H1 (cell line): ENCODE results near the gene SYNPO2L. TPM values are rescaled to one million over a fixed set of nuclear protein-coding genes. Genes with fewer than 3 reads are reported as not detected.

Experiments used
- CTCF ChIA-PET: fragments of 300-600 bp; sonication (Branson Sonifier 250); formaldehyde crosslinking; loops from one replicate; lab custom pipeline; 2021; ENCODE audit not compliant: partially characterized antibody; lab: Charles Lee
- POLR2A ChIA-PET: fragments of 300-600 bp; sonication (Branson Sonifier 250); formaldehyde crosslinking; loops from one replicate; lab custom pipeline; 2021; ENCODE audit warnings: inconsistent platforms; ENCODE audit not compliant: partially characterized antibody; lab: Charles Lee
- DNase-seq, 2 experiments: peaks; one replicate each; pipeline versions ENCODE4 v3.0.0 to v3.0.0-alpha.2; 2010 to 2022; ENCODE audit warnings: low spot score in 2 of 2, low read depth in 1 of 2, mixed read lengths in 1 of 2
- FAIRE-seq: peaks from 2 replicates; lab custom pipeline; 2011; peaks lifted over from hg19 to GRCh38; lab: Jason Lieb, UNC
- H2AFZ ChIP-seq: 2 replicates; pipeline ENCODE4 v1.8.1; 2012; ENCODE audit warnings: low read length, inconsistent platforms
- H2AK5ac ChIP-seq: 2 replicates; pipeline ENCODE4 v1.6.1; 2013; ENCODE audit warnings: low read depth, low read length
- H2BK120ac ChIP-seq: replicated peaks from 2 replicates; pipeline ENCODE3; 2013; ENCODE audit warnings: low read depth, low read length, inconsistent platforms
- H2BK12ac ChIP-seq: 2 replicates; pipeline ENCODE4 v1.6.1; 2013; ENCODE audit warnings: low read depth, low read length
- H2BK15ac ChIP-seq: 2 replicates; pipeline ENCODE4 v1.6.1; 2013; ENCODE audit warnings: low read length
- H2BK20ac ChIP-seq: 2 replicates; pipeline ENCODE4 v1.6.1; 2013; ENCODE audit warnings: low read length
- H2BK5ac ChIP-seq: 2 replicates; pipeline ENCODE4 v1.6.1; 2013; ENCODE audit warnings: low read depth, low read length
- H3K14ac ChIP-seq: 2 replicates; pipeline ENCODE4 v1.6.1; 2013; ENCODE audit warnings: inconsistent platforms; ENCODE audit not compliant: insufficient read length
- H3K18ac ChIP-seq: 2 replicates; pipeline ENCODE4 v1.6.1; 2013; ENCODE audit warnings: low read length; ENCODE audit errors: extremely low read depth
- H3K23ac ChIP-seq: 2 replicates; pipeline ENCODE4 v1.6.1; 2013; ENCODE audit warnings: inconsistent platforms; ENCODE audit not compliant: insufficient read length
- H3K23me2 ChIP-seq: 2 replicates; pipeline ENCODE4 v1.6.1; 2013; ENCODE audit warnings: low read depth, low read length
- H3K27ac ChIP-seq: 2 replicates; pipeline ENCODE4 v1.6.1; 2011; ENCODE audit warnings: low read depth, low read length, inconsistent platforms
- H3K27me3 ChIP-seq, 4 experiments: replicated peaks in 1 of 4; 1 replicate in 1 of 4; 2 replicates in 3 of 4; pipeline versions ENCODE4 v1.6.1 to v1.8.1; 2011 to 2013; ENCODE audit warnings: low read length in 3 of 4, mild to moderate bottlenecking in 3 of 4, inconsistent platforms in 2 of 4, mixed read lengths in 2 of 4, moderate library complexity in 1 of 4; ENCODE audit not compliant: control insufficient read depth in 3 of 4, insufficient read depth in 3 of 4; ENCODE audit errors: extremely low read depth in 1 of 4
- H3K36me3 ChIP-seq, 4 experiments: 2 replicates each; pipeline versions ENCODE4 v1.6.1 to v1.8.1; 2011 to 2013; ENCODE audit warnings: mild to moderate bottlenecking in 4 of 4, low read length in 3 of 4, moderate library complexity in 2 of 4, control low read depth in 1 of 4, inconsistent platforms in 1 of 4; ENCODE audit not compliant: insufficient read depth in 4 of 4, control insufficient read depth in 2 of 4
- H3K4ac ChIP-seq: replicated peaks from 2 replicates; pipeline ENCODE3; 2013; ENCODE audit warnings: low read length, low read depth, mixed read lengths, inconsistent platforms; ENCODE audit not compliant: insufficient read length
- H3K4me1 ChIP-seq, 4 experiments: replicated peaks in 1 of 4; 1 replicate in 1 of 4; 2 replicates in 3 of 4; pipeline versions ENCODE4 v1.6.1 to v1.8.1; 2011 to 2013; ENCODE audit warnings: low read length in 3 of 4, inconsistent platforms in 2 of 4, mixed read lengths in 1 of 4; ENCODE audit not compliant: insufficient read depth in 4 of 4, control insufficient read depth in 3 of 4
- H3K4me2 ChIP-seq, 2 experiments: 2 replicates each; pipeline versions ENCODE4 v1.6.1 to v1.8.1; 2011 to 2013; ENCODE audit warnings: low read depth in 2 of 2, low read length in 2 of 2, control low read depth in 1 of 2, inconsistent platforms in 1 of 2, mild to moderate bottlenecking in 1 of 2; ENCODE audit not compliant: insufficient read depth in 1 of 2
- H3K4me3 ChIP-seq, 4 experiments: fragments of 200-600, 300-600 bp in 1 of 4; sonication (generic), shearing (Covaris generic), sonication (Bioruptor Twin) in 1 of 4; 2 replicates each; pipeline versions ENCODE4 v1.5.1 to v1.8.1; 2011 to 2016; ENCODE audit warnings: low read length in 4 of 4, low read depth in 3 of 4, control low read depth in 2 of 4, inconsistent platforms in 2 of 4, mild to moderate bottlenecking in 2 of 4, mixed read lengths in 1 of 4, moderate library complexity in 1 of 4; ENCODE audit not compliant: insufficient read depth in 2 of 4; ENCODE audit errors: extremely low read depth in 1 of 4
- H3K56ac ChIP-seq: replicated peaks from 2 replicates; pipeline ENCODE3; 2013; ENCODE audit warnings: low read depth, mild to moderate bottlenecking, mixed read lengths, low read length, inconsistent platforms; ENCODE audit not compliant: insufficient read length
- H3K79me1 ChIP-seq: 2 replicates; pipeline ENCODE4 v1.6.1; 2013; ENCODE audit warnings: low read depth, low read length, control low read depth
- H3K79me2 ChIP-seq, 2 experiments: 2 replicates each; pipeline versions ENCODE4 v1.6.1 to v1.8.1; 2012 to 2013; ENCODE audit warnings: low read length in 2 of 2, mild to moderate bottlenecking in 2 of 2, inconsistent platforms in 1 of 2; ENCODE audit not compliant: insufficient read depth in 2 of 2, control insufficient read depth in 1 of 2
- H3K9ac ChIP-seq, 4 experiments: replicated peaks in 1 of 4; 1 replicate in 1 of 4; 2 replicates in 3 of 4; pipeline versions ENCODE4 v1.6.1 to v1.8.1; 2011 to 2013; ENCODE audit warnings: low read depth in 3 of 4, low read length in 3 of 4, control low read depth in 2 of 4, mild to moderate bottlenecking in 2 of 4, moderate library complexity in 2 of 4, inconsistent platforms in 1 of 4; ENCODE audit errors: extremely low read depth in 1 of 4
- H3K9me3 ChIP-seq, 2 experiments: 2 replicates each; pipeline versions ENCODE4 v1.6.1 to v1.8.1; 2012 to 2013; ENCODE audit warnings: mild to moderate bottlenecking in 2 of 2, moderate library complexity in 2 of 2, control low read depth in 1 of 2, inconsistent platforms in 1 of 2, low read depth in 1 of 2, low read length in 1 of 2, mixed read lengths in 1 of 2; ENCODE audit not compliant: insufficient read depth in 2 of 2
- H4K20me1 ChIP-seq, 2 experiments: replicated peaks in 1 of 2; 2 replicates each; pipeline versions ENCODE3 to v1.8.1; 2011 to 2013; ENCODE audit warnings: inconsistent platforms in 2 of 2, low read length in 2 of 2, mild to moderate bottlenecking in 1 of 2; ENCODE audit not compliant: insufficient read depth in 2 of 2, control insufficient read depth in 1 of 2
- H4K5ac ChIP-seq: 2 replicates; pipeline ENCODE4 v1.6.1; 2013; ENCODE audit warnings: low read length, low read depth, mixed read lengths, inconsistent platforms; ENCODE audit not compliant: insufficient read length
- H4K8ac ChIP-seq: 2 replicates; pipeline ENCODE4 v1.8.0; 2013; ENCODE audit warnings: mild to moderate bottlenecking, moderate library complexity, low read length, inconsistent platforms; ENCODE audit not compliant: insufficient read depth; ENCODE audit errors: extremely low read depth
- H4K91ac ChIP-seq: replicated peaks from 2 replicates; pipeline ENCODE3; 2013; ENCODE audit warnings: low read length, mixed read lengths, inconsistent platforms; ENCODE audit not compliant: insufficient read length
- BRCA1 ChIP-seq: IDR thresholded peaks from 2 replicates; pipeline ENCODE4 v1.6.1; 2012; ENCODE audit warnings: low read depth, low read length, improper control_type of control experiment
- EZH2 ChIP-seq: fragments of 200-600 bp; sonication (generic); IDR thresholded peaks from 2 replicates; pipeline ENCODE4 v1.7.1; 2012; ENCODE audit warnings: low read depth, mild to moderate bottlenecking, moderate library complexity, low read length, inconsistent platforms; ENCODE audit not compliant: severe bottlenecking
- FOSL1 ChIP-seq: IDR thresholded peaks from 2 replicates; pipeline ENCODE4 v1.6.1; 2011; ENCODE audit warnings: mild to moderate bottlenecking, low read depth, low read length, moderate library complexity; ENCODE audit not compliant: insufficient read depth
- KDM4A ChIP-seq: IDR thresholded peaks from one replicate; pipeline ENCODE4 v1.7.1; 2012; ENCODE audit warnings: low read depth, mild to moderate bottlenecking, moderate library complexity, low read length, inconsistent platforms; ENCODE audit not compliant: severe bottlenecking
- NANOG ChIP-seq: IDR thresholded peaks from 2 replicates; pipeline ENCODE4 v1.6.1; 2011; ENCODE audit warnings: low read length, low read depth, mild to moderate bottlenecking, inconsistent platforms; ENCODE audit not compliant: insufficient read depth, poor library complexity, severe bottlenecking
- POLR2A ChIP-seq, 2 experiments: IDR thresholded peaks; 1 replicate in 1 of 2; 2 replicates in 1 of 2; pipeline ENCODE4 v1.6.1; 2011; ENCODE audit warnings: low read depth in 2 of 2, low read length in 2 of 2, mild to moderate bottlenecking in 2 of 2; ENCODE audit errors: control extremely low read depth in 1 of 2
- POU5F1 ChIP-seq: IDR thresholded peaks from 2 replicates; pipeline ENCODE4 v1.6.1; 2011; ENCODE audit warnings: low read depth, mild to moderate bottlenecking, low read length, moderate library complexity
- RBBP5 ChIP-seq: IDR thresholded peaks from 2 replicates; pipeline ENCODE4 v1.7.1; 2012; ENCODE audit warnings: low read depth, mild to moderate bottlenecking, inconsistent platforms, low read length, moderate library complexity, borderline replicate concordance
- SIN3A ChIP-seq, 2 experiments: IDR thresholded peaks in 1 of 2; conservative IDR thresholded peaks in 1 of 2; 2 replicates each; pipeline ENCODE4 v1.6.1; 2011 to 2012; ENCODE audit warnings: low read length in 2 of 2, improper control_type of control experiment in 1 of 2, low read depth in 1 of 2, mild to moderate bottlenecking in 1 of 2
- TAF7 ChIP-seq: optimal IDR thresholded peaks from 2 replicates; pipeline ENCODE3; 2011; ENCODE audit warnings: low read depth, mild to moderate bottlenecking, inconsistent platforms, low read length, moderate library complexity, borderline replicate concordance
- WGBS, 2 experiments: shearing (Covaris generic) in 1 of 2; methylation state at CpG; one replicate each; pipeline versions ENCODE4 v1.1.6 to v1.1.7; 2013 to 2015; ENCODE audit warnings: low lambda C conversion rate in 2 of 2, mixed read lengths in 2 of 2, inconsistent platforms in 1 of 2, low coverage in 1 of 2, missing lambda C conversion rate in 1 of 2; ENCODE audit not compliant: insufficient replicate concordance in 2 of 2, insufficient coverage in 1 of 2, insufficient read length in 1 of 2; ENCODE audit errors: extremely low coverage in 1 of 2, missing lambda C conversion rate in 1 of 2; 5-methylcytosine and 5-hydroxymethylcytosine counted together
- polyA plus RNA-seq, 7 experiments: library from polyadenylated mRNA; depleted of rRNA in 3 of 7; stranded (reverse) in 5 of 7; unstranded in 2 of 7; fragments of >200 nt in 5 of 7; fragments of 200-250 nt in 2 of 7; gene quantifications; 1 replicate in 5 of 7; 2 replicates in 1 of 7; 4 replicates in 1 of 7; pipeline versions ENCODE4 v1.2.1 to v1.2.3, GENCODE V29; 2011 to 2013; ENCODE audit warnings: missing spikeins in 2 of 7, mixed read lengths in 2 of 7
- total RNA-seq: library from RNA; stranded (reverse); fragmentation: NEBNext Ultra II Directional; extraction: Animal tissue kit (Norgen Biotek cat#: 25700); gene quantifications from 2 replicates; pipeline ENCODE4 v1.2.1, GENCODE V29; 2021

SYNPO2L gene
- total and polyA plus RNA-seq, 2 of the 8 experiments (the other 6 are each of a cell fraction or from before 2014, with no cell fraction given), result 0.05 to 0.19 TPM

GRCh38 chr10:73623056-73623455 lies 32.8 kb downstream of the SYNPO2L start:
- Histone ChIP-seq H3K27me3 (no peaks in the 10 kb centered on the region), H3K36me3 (no peaks in the 10 kb centered on the region), H4K91ac (no peak overlapping the region), H2BK12ac (no peak overlapping the region), H2BK15ac (no peak overlapping the region), H2AFZ (no peak overlapping the region), H3K18ac (no peak overlapping the region), H3K14ac (no peak overlapping the region), H4K5ac (no peak overlapping the region), H2BK20ac (no peak overlapping the region), H2AK5ac (no peak overlapping the region), H3K4ac (no peak overlapping the region), H3K79me1 (peaks cover 5% of the 10 kb centered on the region; the same call in 1 of the 2 replicates), H3K9me3 (no peaks in the 10 kb centered on the region), H3K56ac (no peak overlapping the region), H3K23ac (no peak overlapping the region), H2BK5ac (no peak overlapping the region), H4K8ac (no peak overlapping the region), H4K20me1 (no peaks in the 10 kb centered on the region), H3K4me3 (no peak overlapping the region), H3K27ac (no peak overlapping the region), H3K23me2 (peaks cover 5% of the 10 kb centered on the region; the same call in 1 of the 2 replicates), H3K4me2 (no peak overlapping the region), H2BK120ac (no peak overlapping the region), H3K9ac (no peak overlapping the region), H3K79me2 (peaks cover 0 to 39% of the 10 kb centered on the region in 2 experiments; a peak in 3 of 4 replicates), H3K4me1 (no peaks in the 10 kb centered on the region; a peak in 1 of 7 replicates)
- TF ChIP-seq EZH2 (no peak), SIN3A (conservative IDR thresholded peaks at IDR 0.05 in 1 of 2, IDR thresholded peaks at IDR 0.05 in 1 of 2; ENCODE audit: low read depth in 1 of 2, low read length in 2 of 2) (no peak), KDM4A (no peak), TAF7 (no peak), RBBP5 (no peak), BRCA1 (no peak), FOSL1 (no peak), POU5F1 (no peak), NANOG (no peak), POLR2A (IDR thresholded peaks at IDR 0.05; ENCODE audit: control extremely low read depth in 1 of 2, low read depth in 2 of 2, low read length in 2 of 2) (no peak)
- FAIRE-seq, result no peak
- ChIA-PET POLR2A (interaction anchor here (0.5 to 3.7 kb wide), 5 partner anchors 11 to 282 kb away, joined by 3 to 14 read pairs (median 3); partner anchors contain the start of gene USP54), CTCF (interaction anchor here (1.9 to 6.8 kb wide), 2 partner anchors 20 to 94 kb away, joined by 4 to 29 read pairs; no protein-coding TSS in a partner anchor)
- DNase-seq, result no peak
- WGBS, 2 experiments, result 96% methylated on average over 4 of the region's 4 CpGs; no CpG with 5 or more reads in 1 of the 2 experiments
